ENCODE results near the gene DAB1. TPM values are rescaled to one million over a fixed set of nuclear protein-coding genes. Genes with fewer than 3 reads are reported as not detected.

The DAB1 gene
- total and polyA plus RNA-seq, 12 donors = 0.04 to 2.1 (median 0.59) TPM; not detected in 2

- no peak for DNase-seq
- Histone ChIP-seq H3K36me3 (replicated peaks in 1 of 2) (no peaks in the 10 kb centered on the region), H3K4me3 (no peak overlapping the region), H3K9me3 (replicated peaks in 1 of 3) (no peaks in the 10 kb centered on the region), H3K27ac (no peak overlapping the region), H3K4me1 (replicated peaks in 1 of 2) (no peaks in the 10 kb centered on the region), H3K27me3 (no peaks in the 10 kb centered on the region)
- WGBS, 4 donors = 47 to 64% (median 57%) methylated on average over 2 of the region's 2 CpGs
- TF ChIP-seq POLR2A (IDR thresholded peaks at IDR 0.05) = no peak
- intact Hi-C loops (cut with DNase I) = no loop called here
Measured at GRCh38 chr1:57007472-57007871, 416.4 kb downstream of the DAB1 start.

GRCh38 chr1:57003398-57004139 is 420.3 kb downstream of the DAB1 start:
- no peak for TF ChIP-seq POLR2A (IDR thresholded peaks at IDR 0.05)
- TF ChIP-seq CTCF (IDR thresholded peaks at IDR 0.05) = no peak
- 49 to 59% (median 54%) methylated on average over 4 of the region's 4 CpGs for WGBS, 4 donors

GRCh38 chr1:56995414-56996100 is 428.3 kb downstream of the DAB1 start:
- no peak overlapping the region for H3K4me3 ChIP-seq
- no peaks in the 10 kb centered on the region for H3K9me3 ChIP-seq (replicated peaks in 1 of 3)
- no peaks in the 10 kb centered on the region for H3K36me3 ChIP-seq (replicated peaks in 1 of 2)
- intact Hi-C loops (cut with DNase I) = no loop called here
- H3K4me1 ChIP-seq (replicated peaks in 1 of 2) = no peaks in the 10 kb centered on the region
- no peak for DNase-seq
- no peak for TF ChIP-seq CTCF (IDR thresholded peaks at IDR 0.05)
- no peak for TF ChIP-seq POLR2A (IDR thresholded peaks at IDR 0.05)
- no peak overlapping the region for H3K27ac ChIP-seq
- no peaks in the 10 kb centered on the region for H3K27me3 ChIP-seq
- WGBS, 4 donors = 75 to 88% (median 82%) methylated on average over 4 of the region's 4 CpGs

More at GRCh38 chr1:57003398-57004139, 420.3 kb downstream of the DAB1 start:
- Histone ChIP-seq H3K36me3 (replicated peaks in 1 of 2) (no peaks in the 10 kb centered on the region), H3K4me3 (no peak overlapping the region), H3K27me3 (no peaks in the 10 kb centered on the region), H3K27ac (no peak overlapping the region), H3K4me1 (replicated peaks in 1 of 2) (no peaks in the 10 kb centered on the region), H3K9me3 (replicated peaks in 1 of 3) (no peaks in the 10 kb centered on the region)
- DNase-seq = no peak
- intact Hi-C loops (cut with DNase I) = no loop called here

GRCh38 chr1:56993475-56993874 is 430.4 kb downstream of the DAB1 start:
- Histone ChIP-seq H3K27ac (no peak overlapping the region), H3K9me3 (replicated peaks in 1 of 3) (no peaks in the 10 kb centered on the region), H3K27me3 (no peaks in the 10 kb centered on the region), H3K4me1 (replicated peaks in 1 of 2) (no peaks in the 10 kb centered on the region), H3K36me3 (replicated peaks in 1 of 2) (no peaks in the 10 kb centered on the region), H3K4me3 (no peak overlapping the region)
- no peak for DNase-seq
- no peak for TF ChIP-seq POLR2A (IDR thresholded peaks at IDR 0.05)
- WGBS, 4 donors = 88 to 95% (median 92%) methylated on average over 5 of the region's 5 CpGs
- intact Hi-C loops (cut with DNase I) = no loop called here

- Histone ChIP-seq H3K4me3 (no peak overlapping the region), H3K36me3 (replicated peaks in 1 of 2) (no peaks in the 10 kb centered on the region), H3K4me1 (replicated peaks in 1 of 2) (no peaks in the 10 kb centered on the region), H3K9me3 (replicated peaks in 1 of 3) (no peaks in the 10 kb centered on the region), H3K27me3 (no peaks in the 10 kb centered on the region), H3K27ac (no peak overlapping the region)
- DNase-seq = no peak
- TF ChIP-seq CTCF (IDR thresholded peaks at IDR 0.05) (no peak), POLR2A (IDR thresholded peaks at IDR 0.05) (no peak)
- WGBS, 4 donors = 68 to 80% (median 76%) methylated on average over 15 of the region's 15 CpGs
- intact Hi-C loops (cut with DNase I) = no loop called here
Measured at GRCh38 chr1:56992318-56993125, 431.3 kb downstream of the DAB1 start.
